ENCODE results near the gene PFKFB4.

Gene PFKFB4

DNA sequence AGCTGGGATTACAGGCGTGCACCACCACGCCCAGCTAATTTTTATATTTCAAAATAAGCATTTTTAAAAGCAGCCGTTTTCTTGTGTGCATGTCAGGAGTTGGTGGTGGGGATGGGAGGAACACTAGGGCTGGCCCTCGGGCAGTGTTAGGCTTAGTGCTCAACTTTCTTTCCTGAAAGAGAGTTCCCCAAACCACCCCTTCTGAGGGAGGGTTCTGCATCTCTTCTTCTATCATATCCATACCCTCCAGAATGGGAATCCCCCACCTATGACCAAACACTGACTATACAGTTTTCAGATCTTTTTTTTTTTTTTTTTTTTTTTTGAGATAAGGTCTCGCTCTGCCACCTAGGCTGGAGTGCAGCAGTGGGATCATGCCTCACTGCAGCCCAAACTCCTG, 12.5 kb downstream of the PFKFB4 start:
- H3K27me3 ChIP-seq (ENCODE audit: insufficient read depth, poor library complexity, severe bottlenecking), result no peaks in the 10 kb centered on the region
- TF ChIP-seq SPI1 (IDR thresholded peaks at IDR 0.05; ENCODE audit: borderline replicate concordance, low read depth) (no peak), GABPA (IDR thresholded peaks at IDR 0.05; ENCODE audit: low read depth) (no peak)
- TF ChIP-seq, protein P1, sequence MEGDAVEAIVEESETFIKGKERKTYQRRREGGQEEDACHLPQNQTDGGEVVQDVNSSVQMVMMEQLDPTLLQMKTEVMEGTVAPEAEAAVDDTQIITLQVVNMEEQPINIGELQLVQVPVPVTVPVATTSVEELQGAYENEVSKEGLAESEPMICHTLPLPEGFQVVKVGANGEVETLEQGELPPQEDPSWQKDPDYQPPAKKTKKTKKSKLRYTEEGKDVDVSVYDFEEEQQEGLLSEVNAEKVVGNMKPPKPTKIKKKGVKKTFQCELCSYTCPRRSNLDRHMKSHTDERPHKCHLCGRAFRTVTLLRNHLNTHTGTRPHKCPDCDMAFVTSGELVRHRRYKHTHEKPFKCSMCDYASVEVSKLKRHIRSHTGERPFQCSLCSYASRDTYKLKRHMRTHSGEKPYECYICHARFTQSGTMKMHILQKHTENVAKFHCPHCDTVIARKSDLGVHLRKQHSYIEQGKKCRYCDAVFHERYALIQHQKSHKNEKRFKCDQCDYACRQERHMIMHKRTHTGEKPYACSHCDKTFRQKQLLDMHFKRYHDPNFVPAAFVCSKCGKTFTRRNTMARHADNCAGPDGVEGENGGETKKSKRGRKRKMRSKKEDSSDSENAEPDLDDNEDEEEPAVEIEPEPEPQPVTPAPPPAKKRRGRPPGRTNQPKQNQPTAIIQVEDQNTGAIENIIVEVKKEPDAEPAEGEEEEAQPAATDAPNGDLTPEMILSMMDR (IDR thresholded peaks at IDR 0.05; ENCODE audit: insufficient read depth, low read length), result no peak
- DNase-seq (ENCODE audit: low read depth in 1 of 2, low spot score in 1 of 2), result no peak
- H3K4me3 ChIP-seq (replicated peaks; ENCODE audit: insufficient read depth, low read length), result no peak overlapping the region
- H3K27ac ChIP-seq (replicated peaks), result no peak overlapping the region

DNA sequence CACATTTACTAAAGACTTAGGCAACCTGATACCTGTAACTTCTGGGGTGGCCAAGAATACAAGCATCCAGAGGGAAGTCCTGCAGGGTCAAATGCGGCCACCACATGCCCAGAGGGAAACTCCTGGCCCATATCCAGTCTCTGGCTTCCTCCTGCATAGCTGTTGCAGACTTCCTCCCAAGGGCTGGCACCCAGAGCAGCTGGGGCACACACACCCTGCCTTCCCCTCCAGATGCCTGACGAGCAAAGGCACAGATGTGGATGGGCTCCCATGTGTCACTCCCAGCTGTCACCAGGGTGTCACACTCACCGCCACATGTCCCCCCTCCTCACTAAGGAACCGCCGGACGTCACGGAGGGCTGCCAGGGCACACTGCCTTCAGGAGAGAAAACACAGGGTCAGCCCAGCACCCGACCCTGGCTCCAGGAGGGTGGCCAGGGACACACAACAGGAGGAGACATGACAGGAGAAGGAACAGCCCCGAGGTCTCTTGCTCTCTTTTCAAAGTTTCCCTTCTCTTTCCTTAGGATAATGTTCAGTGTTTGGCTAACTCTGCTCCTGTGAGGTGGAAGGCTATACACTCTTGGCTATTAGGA, 13.2 kb downstream of the PFKFB4 start:
- no peak overlapping the region for H3K4me3 ChIP-seq (replicated peaks; ENCODE audit: insufficient read depth, low read length)
- TF ChIP-seq GABPA (IDR thresholded peaks at IDR 0.05; ENCODE audit: low read depth), result 0 out of 2 replicates have a peak, but pooled peaks have one; percentile 29
- TF ChIP-seq POLR2AphosphoS5 (IDR thresholded peaks at IDR 0.05; ENCODE audit: low read depth), result peak; percentile 97
- TF ChIP-seq, protein P2, sequence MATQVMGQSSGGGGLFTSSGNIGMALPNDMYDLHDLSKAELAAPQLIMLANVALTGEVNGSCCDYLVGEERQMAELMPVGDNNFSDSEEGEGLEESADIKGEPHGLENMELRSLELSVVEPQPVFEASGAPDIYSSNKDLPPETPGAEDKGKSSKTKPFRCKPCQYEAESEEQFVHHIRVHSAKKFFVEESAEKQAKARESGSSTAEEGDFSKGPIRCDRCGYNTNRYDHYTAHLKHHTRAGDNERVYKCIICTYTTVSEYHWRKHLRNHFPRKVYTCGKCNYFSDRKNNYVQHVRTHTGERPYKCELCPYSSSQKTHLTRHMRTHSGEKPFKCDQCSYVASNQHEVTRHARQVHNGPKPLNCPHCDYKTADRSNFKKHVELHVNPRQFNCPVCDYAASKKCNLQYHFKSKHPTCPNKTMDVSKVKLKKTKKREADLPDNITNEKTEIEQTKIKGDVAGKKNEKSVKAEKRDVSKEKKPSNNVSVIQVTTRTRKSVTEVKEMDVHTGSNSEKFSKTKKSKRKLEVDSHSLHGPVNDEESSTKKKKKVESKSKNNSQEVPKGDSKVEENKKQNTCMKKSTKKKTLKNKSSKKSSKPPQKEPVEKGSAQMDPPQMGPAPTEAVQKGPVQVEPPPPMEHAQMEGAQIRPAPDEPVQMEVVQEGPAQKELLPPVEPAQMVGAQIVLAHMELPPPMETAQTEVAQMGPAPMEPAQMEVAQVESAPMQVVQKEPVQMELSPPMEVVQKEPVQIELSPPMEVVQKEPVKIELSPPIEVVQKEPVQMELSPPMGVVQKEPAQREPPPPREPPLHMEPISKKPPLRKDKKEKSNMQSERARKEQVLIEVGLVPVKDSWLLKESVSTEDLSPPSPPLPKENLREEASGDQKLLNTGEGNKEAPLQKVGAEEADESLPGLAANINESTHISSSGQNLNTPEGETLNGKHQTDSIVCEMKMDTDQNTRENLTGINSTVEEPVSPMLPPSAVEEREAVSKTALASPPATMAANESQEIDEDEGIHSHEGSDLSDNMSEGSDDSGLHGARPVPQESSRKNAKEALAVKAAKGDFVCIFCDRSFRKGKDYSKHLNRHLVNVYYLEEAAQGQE (IDR thresholded peaks at IDR 0.05; ENCODE audit: insufficient replicate concordance, low read depth), result no peak
- peak; percentile 87 for TF ChIP-seq SPI1 (IDR thresholded peaks at IDR 0.05; ENCODE audit: borderline replicate concordance, low read depth)
- TF ChIP-seq, protein P1 (IDR thresholded peaks at IDR 0.05; ENCODE audit: insufficient read depth, low read length), result no peak
- no peak overlapping the region for H3K27ac ChIP-seq (replicated peaks)
- peak; percentile 72 to 77 for DNase-seq (ENCODE audit: low read depth in 1 of 2, low spot score in 1 of 2)
- no peaks in the 10 kb centered on the region for H3K27me3 ChIP-seq (ENCODE audit: insufficient read depth, poor library complexity, severe bottlenecking)

DNA sequence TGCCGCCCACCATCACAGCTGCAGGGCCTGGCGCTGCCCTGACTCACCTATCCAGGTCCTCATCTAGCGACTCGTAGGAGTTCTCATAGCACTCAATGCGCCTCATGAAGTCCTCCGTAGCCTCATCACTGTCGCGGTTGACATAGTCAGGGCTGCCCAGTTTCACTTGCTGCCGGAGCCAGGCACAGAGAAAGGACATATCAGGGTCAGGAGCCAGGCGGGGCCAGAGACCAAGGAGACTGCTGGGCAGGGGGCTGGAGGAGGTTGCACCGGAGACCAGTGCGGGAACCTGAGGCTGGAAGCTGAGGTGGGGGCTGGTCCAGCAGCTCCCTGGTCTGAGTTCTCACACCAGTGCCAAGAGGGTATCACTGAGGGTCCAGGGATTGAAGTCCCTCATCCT, 18.2 kb downstream of the PFKFB4 start:
- DNase-seq (ENCODE audit: low read depth in 1 of 2, low spot score in 1 of 2), result no peak
- no peak for TF ChIP-seq POLR2AphosphoS5 (IDR thresholded peaks at IDR 0.05; ENCODE audit: low read depth)
- no peak for TF ChIP-seq GABPA (IDR thresholded peaks at IDR 0.05; ENCODE audit: low read depth)
- TF ChIP-seq, protein P2 (IDR thresholded peaks at IDR 0.05; ENCODE audit: insufficient replicate concordance, low read depth), result no peak
- TF ChIP-seq SPI1 (IDR thresholded peaks at IDR 0.05; ENCODE audit: borderline replicate concordance, low read depth), result no peak
- TF ChIP-seq, protein P1 (IDR thresholded peaks at IDR 0.05; ENCODE audit: insufficient read depth, low read length), result no peak
- H3K4me3 ChIP-seq (replicated peaks; ENCODE audit: insufficient read depth, low read length), result no peak overlapping the region
- no peaks in the 10 kb centered on the region for H3K27me3 ChIP-seq (ENCODE audit: insufficient read depth, poor library complexity, severe bottlenecking)
- no peak overlapping the region for H3K27ac ChIP-seq (replicated peaks)

DNA sequence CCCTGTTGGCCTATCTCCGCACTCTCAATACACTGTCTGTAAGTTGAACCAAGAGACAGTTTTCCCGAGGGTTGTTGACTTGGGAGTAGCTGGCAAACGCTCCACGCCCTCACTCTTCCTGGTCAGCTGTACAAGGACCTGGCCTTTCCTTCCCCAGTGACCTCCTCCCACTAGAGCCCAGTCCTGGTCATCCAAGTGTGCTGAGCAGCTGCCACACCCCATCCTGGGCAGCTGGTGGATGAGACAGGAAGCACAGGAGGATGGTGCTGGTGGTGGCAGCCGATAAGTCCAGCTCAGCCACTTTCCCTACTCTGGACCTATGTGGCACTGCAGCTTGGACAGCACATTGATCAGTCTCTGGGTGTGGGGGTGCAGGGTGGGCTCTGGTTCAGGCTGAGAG, 19.8 kb downstream of the PFKFB4 start:
- no peak overlapping the region for H3K4me3 ChIP-seq (replicated peaks; ENCODE audit: insufficient read depth, low read length)
- no peak for DNase-seq (ENCODE audit: low read depth in 1 of 2, low spot score in 1 of 2)
- no peak overlapping the region for H3K27ac ChIP-seq (replicated peaks)
- no peaks in the 10 kb centered on the region for H3K27me3 ChIP-seq (ENCODE audit: insufficient read depth, poor library complexity, severe bottlenecking)
- TF ChIP-seq, protein P2 (IDR thresholded peaks at IDR 0.05; ENCODE audit: insufficient replicate concordance, low read depth), result no peak
- TF ChIP-seq, protein P1 (IDR thresholded peaks at IDR 0.05; ENCODE audit: insufficient read depth, low read length), result no peak
- TF ChIP-seq POLR2AphosphoS5 (IDR thresholded peaks at IDR 0.05; ENCODE audit: low read depth), result no peak
- TF ChIP-seq SPI1 (IDR thresholded peaks at IDR 0.05; ENCODE audit: borderline replicate concordance, low read depth), result no peak
- TF ChIP-seq GABPA (IDR thresholded peaks at IDR 0.05; ENCODE audit: low read depth), result no peak
